HG03354 (cell line): ENCODE results near the gene TERB2.
"Not testable (repeated sequence)": the region's sequence is repeated elsewhere in the genome, so short reads cannot be mapped to it uniquely, and the experiment has no call there.

Source experiments
- ATAC-seq: cut with Tn5 transposase; IDR thresholded peaks from one replicate; pipeline ENCODE4 v1.9.1; 2021; ENCODE audit warnings: mild to moderate bottlenecking; ENCODE audit not compliant: unreplicated experiment, poor library complexity, severe bottlenecking

TERB2 gene

GRCh38 chr15:44999105-44999504 lies 42.6 kb downstream of the TERB2 start:
- ATAC-seq = no peak

GRCh38 chr15:45001180-45001579 lies 44.7 kb downstream of the TERB2 start:
- ATAC-seq = not testable (repeated sequence)

GRCh38 chr15:45003731-45004410 lies 47.4 kb downstream of the TERB2 start:
- ATAC-seq = not testable (repeated sequence)

GRCh38 chr15:45004590-45005175 lies 48.2 kb downstream of the TERB2 start:
- ATAC-seq = not testable (repeated sequence)

GRCh38 chr15:45009046-45009445 lies 52.6 kb downstream of the TERB2 start:
- no peak for ATAC-seq

- not testable (repeated sequence) for ATAC-seq
These were observed 58.6 kb downstream of the TERB2 start for GRCh38 chr15:45015114-45015513.

GRCh38 chr15:45020222-45020900 lies 63.9 kb downstream of the TERB2 start:
- ATAC-seq = not testable (repeated sequence)

GRCh38 chr15:45020901-45021259 lies 64.4 kb downstream of the TERB2 start:
- not testable (repeated sequence) for ATAC-seq

- no peak for ATAC-seq
These were observed 64.9 kb downstream of the TERB2 start for GRCh38 chr15:45021348-45021747.

- peak; percentile 94 for ATAC-seq
These were observed 66.6 kb downstream of the TERB2 start, which contains the start of gene SORD for GRCh38 chr15:45022871-45023658. Gene SORD (plus strand): TSS chr15:45023195. CDS start chr15:45023284, 89 bp downstream.

GRCh38 chr15:45023659-45024225 lies 67.3 kb downstream of the TERB2 start:
- peak; percentile 5 for ATAC-seq

- not testable (repeated sequence) for ATAC-seq
These were observed 68.2 kb downstream of the TERB2 start for GRCh38 chr15:45024649-45025048.

- ATAC-seq = not testable (repeated sequence)
These were observed 69.1 kb downstream of the TERB2 start for GRCh38 chr15:45025627-45026026.

- ATAC-seq = no peak
These were observed 70.2 kb downstream of the TERB2 start for GRCh38 chr15:45026651-45027190.

- ATAC-seq = no peak
These were observed 70.7 kb downstream of the TERB2 start for GRCh38 chr15:45027220-45027619.
